Stimulated activated CD4-positive, alpha-beta T cell treated with anti-CD3 and anti-CD28 coated beads, Interleukin-4, amount 100 ng/mL, for 48 hours (primary cell): ENCODE data around the gene EGLN1.

ENCODE experiments used
- DNase-seq, 2 donors: peaks; one replicate each; pipeline ENCODE4 v3.0.0-alpha.2; 2020; ENCODE audit warnings: low read depth in 2 of 2

Gene EGLN1

DNA sequence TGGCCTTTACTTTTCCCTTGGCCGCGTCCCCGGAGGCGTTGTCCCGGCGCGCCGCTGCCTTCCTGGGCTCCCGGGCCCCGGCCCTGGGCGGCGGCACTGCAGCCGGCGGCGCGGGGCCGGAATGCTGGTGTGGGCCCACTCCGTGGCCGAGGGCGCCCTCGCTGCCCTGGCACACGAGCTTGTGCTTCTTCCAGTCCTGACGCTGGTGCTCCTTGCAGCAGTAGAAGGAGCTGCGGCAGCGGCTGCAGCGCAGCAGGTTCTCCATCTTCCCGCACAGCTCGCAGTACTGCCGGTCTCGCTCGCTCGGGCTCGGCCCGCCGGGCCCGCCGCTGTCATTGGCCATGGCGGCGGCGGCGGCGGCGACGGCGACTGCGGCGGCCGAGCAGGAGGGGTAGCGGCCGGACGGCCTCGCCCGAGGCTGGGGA, 529 bp downstream of the EGLN1 start:
- peak; percentile 15 to 32 for DNase-seq

DNA sequence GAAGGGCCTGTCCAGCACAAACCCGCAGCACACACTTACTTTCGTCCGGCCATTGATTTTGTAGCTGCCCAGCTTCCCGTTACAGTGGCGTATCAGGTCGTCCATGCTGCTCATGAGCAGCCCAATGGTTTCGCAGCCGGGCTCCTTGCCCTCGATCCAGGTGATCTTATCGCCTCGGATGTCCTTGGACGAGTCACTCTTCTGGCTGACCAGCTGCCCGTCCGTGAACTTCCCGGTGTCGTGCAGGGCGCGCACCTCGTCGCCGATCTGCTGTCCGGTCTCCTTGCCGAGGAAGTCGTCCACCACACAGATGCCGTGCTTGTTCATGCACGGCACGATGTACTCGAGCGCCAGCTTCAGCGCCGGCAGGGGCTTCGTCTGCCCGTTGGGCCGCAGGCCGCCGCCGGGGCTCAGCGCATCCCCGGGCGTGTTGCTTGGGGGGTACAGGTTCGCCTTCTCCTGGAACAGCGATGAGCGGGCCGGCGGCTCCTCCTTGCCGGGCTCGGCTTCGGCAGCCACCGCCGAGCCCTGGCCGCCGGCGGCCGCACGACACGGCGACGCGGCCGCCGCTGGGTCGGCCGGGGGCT, 1.0 kb downstream of the EGLN1 start:
- peak; percentile 12 to 23 for DNase-seq

DNA sequence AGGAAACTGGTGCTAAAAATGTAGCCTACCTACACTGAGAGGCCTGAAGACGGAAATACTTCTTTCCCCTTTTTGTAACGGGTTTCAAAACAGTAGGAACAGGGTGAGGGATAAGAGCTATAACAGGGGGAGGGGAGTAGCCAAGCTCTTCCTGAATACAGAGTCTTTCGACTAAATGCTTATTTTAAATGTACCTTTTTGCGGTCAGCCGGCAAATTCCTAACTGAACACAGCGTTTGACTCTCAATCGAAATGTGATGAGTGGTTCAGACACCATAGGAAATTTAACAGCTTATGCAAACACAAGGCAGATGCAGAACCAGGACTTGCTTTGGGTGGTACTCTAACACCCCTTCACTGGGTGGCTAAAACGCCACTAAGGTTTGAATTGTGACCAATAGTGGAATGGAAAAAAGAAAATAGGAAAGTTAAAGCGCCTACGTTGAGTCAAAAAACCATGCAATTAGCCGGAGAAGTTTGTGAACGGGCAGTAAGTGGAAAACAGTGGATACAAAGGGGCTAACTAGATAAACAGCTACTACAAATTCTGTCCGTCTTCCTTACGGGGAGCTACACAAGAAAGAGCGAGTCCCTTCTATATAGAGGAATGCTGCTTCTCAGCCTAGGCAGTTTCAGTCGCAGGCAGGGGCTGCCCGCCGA, 1.7 kb downstream of the EGLN1 start:
- DNase-seq, result no peak

DNA sequence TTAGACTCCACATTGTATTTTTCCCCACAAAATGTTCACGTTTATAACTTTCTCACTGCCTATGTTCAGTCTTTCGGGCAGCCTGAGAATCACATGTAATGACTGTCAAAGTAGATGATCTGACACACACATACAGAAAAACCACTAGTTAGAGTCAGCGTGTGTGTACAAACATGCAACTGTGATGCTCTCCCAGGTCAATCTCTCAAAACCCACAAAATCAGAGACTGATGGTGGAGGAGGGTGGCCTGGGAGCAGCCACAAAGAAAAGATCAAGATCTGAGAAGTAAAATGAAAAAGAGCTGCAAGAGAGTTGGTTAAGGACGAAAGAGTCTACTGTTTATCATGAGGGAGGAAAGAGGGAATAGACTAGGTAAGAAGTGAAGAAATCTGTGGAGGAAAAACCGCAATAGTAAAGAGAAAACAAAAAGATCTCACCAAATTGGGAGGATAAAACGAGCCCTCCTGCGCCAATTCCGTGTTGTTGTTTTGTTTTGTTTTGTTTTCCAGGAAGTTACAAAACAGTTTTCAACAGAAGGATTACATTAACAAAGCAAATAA, 2.3 kb downstream of the EGLN1 start:
- no peak for DNase-seq

DNA sequence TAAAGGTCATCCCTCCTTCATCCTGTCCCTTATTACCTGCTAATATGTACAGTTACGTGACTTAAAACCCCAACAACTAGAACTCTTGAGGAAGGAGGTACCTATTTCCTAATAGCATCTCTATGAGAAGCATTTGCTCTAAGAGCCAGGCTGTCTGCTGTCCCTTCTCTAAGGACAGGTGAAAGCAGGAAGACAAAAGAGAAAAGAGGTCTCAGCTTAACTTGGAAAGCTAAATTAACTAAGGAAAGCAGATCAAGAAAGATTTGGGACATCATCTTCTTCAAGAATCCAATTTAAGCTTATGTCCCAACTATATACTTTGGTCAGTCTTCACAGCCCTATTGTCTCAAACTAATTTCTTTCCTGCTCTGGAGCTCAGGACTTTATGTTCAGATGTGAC, 2.9 kb downstream of the EGLN1 start:
- DNase-seq, result no peak

DNA sequence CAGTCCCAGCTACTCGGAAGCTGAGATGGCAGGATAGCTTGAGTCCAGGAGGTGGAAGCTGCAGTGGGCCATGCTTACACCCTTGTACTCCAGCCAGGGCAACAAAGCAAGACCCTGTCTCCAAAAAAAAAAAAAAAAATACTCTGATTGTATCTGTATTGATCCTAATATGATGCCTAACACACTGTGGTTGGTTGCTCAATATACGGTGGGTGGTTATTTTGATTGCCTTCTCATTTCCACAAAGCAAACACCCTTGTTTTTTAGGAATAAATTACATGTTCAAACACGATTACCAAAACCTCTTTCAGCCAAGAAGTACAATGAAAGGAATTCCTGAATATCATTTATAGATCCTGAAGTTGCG, 3.4 kb downstream of the EGLN1 start:
- no peak for DNase-seq

DNA sequence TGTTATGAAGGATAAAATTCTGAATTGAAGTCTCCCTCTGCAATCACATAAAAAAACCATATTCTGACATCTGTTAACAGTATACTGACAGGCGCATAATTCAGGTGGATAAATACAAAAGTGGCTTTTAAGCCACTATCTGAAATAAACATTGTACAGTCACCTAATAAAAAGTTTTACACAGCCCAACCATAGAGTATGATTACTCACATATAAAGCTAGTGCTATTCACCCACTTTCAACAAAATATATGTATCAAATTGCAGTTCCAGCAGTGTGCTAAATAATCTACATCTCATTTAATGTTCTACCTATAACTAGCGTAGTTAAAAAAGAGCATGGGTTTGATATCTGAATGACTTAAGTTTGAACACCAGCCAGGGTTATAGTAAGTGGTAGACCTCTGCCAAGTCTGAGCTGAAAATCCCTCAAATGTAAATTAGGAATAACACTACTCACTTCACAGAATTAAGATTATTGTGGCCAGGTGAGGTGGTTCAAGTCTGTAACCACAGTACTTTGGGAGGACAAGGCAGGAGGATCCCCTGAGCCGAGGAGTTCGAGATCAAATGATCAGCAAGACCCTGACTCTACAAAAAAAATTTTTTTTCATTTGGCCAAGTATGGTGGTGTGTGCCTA, 3.9 kb downstream of the EGLN1 start:
- DNase-seq, result no peak

DNA sequence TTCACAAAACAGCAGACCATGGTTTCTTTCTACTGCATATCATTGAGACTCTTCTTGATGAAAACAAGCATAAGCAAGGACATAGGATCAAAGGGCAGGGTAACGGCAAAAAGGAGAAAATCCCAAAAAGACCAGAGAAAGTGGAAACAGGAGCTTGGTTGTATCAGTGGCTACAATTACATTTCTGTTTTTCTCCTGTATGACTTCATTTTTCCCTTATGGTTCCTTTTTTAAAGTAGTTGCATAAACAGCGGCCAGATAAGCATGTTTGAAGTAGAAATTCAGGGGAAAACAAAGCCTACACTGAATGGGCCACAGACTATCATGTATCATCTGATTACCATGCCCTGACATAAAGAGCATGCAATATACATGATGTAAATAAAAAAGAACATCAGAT, 4.6 kb downstream of the EGLN1 start:
- no peak for DNase-seq

DNA sequence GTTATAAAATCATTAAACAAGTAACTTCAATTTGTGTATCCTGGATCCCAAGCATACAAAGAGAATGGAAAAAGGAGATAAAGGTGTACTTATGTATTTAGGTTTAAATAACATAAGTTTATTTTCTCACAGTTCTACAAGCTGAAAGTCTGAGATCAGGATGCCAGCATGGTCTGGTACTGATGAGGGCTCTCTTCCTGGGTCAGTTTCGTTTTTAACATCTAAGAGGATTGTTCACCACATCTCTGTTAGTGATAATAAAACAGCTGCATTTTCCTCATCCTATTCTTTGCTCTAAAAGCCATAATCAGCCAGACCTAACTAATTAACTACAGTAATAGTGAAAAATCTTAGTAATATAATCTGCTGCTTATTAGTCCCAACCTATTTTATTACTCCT, 5.2 kb downstream of the EGLN1 start:
- DNase-seq, result no peak

DNA sequence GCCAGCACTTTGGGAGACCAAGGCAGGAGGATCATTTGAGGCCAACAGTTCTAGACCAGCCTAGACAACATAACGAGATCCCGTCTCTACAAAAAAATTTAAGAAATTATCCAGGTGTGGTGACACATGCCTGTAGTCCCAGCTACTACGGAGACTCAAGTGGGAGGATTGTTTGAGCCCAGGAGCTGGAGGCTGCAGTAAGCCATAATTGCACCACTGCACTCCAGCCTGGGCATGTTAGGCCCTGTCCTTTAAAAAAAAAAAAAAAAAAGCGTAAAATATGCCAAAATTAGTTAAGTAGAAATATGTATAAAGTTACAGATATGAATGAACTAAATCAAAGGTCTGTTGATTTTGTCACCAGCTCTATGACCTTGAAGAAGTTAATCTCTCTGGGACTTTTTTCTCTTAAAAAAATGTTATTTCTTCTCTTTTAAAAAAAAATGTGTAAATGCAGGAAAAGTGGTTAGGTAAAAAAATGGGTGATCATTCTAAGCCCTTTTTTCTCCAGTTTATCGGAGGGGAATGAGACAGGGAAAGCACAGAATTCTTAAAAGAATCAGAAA, 7.0 kb downstream of the EGLN1 start:
- DNase-seq, result no peak

DNA sequence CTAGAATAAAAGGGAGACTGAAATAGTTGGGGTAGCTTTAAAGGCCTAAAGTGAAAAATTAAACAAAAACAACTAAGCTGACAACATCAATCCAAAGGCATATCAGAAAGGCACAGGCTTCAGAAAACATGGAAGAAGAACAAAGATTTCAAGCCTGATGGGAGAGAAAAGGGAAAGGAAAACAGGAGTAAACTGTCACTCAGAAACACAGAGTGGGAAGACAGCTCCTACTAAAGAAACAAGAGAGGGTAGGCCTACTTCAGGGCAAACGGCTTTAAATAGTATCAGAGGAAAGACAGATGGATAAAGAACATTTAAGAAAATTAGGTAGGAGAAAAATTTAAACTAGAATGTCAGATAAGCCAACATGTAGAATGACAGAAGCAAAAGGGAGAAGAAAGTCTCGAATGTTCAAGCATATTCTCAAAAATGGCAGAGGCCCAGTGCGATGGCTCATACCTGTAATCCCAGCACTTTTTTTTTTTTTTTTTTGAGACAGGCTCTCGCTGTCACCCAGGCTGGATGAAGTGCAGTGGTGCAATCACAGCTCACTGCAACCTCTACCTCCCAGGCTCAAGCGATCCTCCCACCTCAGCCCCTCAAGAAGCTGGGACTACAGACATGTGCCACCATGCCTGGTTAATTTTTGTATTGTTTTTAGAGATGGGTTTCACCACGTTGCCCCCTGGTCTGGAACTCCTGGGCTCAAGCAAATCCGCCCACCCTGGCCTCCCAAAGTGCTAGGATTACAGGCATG, 7.6 kb downstream of the EGLN1 start:
- DNase-seq, result no peak

DNA sequence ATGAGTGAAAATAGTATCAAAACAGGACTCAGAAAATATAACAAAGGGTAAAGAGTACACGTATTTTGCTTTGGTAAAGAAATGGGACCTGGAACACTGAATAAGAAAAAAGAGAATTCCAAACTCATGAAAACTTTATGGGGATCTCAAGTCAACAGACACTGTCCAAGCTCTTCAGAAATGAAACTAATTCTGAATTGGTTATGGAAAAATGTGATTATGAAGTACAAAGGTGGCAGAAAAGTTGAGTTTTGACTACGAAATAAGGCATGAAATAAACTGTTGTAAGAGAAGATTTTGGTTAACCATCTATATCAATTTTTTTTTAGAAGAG, 8.4 kb downstream of the EGLN1 start:
- no peak for DNase-seq

DNA sequence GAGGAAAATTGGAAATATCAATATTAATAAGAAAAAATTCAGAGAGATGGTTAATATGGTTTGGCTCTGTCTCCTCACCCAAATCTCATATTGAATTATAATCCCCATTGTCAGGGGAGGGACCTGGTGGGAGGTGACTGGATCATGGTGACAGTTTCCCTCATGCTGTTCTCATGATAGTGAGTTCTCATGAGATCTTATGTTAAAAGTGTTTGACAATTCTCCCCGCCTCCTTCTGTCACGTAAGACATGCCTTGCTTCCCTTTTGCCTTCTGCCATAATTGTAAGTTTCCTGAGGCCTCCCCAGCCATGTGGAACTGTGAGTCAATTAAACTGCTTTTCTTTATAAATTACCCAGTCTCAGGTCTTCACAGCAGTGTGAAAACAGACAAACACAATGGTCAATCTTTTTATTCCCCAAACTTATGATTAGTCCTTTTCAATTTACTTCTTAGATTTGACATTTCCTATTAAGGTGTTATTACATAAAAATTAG, 11.0 kb downstream of the EGLN1 start:
- no peak for DNase-seq

DNA sequence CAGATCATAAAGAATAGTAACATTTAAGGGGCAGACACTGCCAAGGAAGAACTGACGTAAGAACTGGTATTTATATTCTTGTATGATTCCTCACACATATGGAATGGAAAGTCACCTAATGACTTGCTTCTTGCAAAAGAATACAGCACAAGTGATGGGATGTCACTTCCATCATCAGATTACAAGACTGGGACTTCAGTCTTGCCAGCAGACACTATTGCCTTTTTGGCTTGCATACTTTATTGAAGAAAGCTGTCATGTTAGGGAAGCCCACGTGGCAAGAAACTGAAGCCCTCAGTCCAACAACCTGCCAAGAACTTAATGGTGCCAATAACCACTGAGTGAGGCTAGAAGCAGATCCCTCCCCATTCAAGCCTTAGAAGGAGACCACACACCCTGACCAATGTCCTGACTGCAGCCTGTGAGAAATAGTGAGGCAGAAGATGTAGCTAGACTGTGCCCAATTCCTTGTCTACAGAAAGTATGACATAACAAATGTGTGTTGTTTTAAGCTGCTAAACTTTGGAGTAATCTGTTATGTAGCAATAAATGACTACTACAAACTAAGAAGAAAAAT, 12.0 kb downstream of the EGLN1 start:
- no peak for DNase-seq

DNA sequence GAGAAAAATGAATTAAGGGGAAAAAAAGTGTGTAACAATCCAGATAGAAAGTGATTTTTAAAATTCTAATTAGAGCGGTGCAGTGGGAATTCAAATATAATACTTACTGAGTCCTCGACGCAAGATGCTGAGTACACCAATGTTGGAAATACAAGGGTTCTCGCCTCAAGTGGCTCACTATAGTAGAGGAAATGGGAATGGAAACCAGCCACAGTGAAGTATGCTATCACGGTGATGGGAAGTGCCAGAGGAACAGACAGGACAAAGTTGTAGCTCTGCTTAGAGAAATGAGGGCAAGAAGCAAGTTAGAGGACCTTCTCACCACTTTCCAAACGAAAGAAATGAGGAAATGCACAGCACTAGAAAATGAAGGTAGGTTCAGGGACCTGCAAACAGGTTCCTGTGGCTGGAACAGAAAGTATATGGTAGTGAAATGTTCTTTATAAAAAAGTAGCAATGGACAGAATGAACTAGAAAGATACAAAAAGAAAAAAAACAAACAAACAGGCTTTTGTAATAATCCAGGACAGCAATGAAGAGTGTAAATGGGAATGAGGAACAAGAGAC, 13.5 kb downstream of the EGLN1 start:
- no peak for DNase-seq

DNA sequence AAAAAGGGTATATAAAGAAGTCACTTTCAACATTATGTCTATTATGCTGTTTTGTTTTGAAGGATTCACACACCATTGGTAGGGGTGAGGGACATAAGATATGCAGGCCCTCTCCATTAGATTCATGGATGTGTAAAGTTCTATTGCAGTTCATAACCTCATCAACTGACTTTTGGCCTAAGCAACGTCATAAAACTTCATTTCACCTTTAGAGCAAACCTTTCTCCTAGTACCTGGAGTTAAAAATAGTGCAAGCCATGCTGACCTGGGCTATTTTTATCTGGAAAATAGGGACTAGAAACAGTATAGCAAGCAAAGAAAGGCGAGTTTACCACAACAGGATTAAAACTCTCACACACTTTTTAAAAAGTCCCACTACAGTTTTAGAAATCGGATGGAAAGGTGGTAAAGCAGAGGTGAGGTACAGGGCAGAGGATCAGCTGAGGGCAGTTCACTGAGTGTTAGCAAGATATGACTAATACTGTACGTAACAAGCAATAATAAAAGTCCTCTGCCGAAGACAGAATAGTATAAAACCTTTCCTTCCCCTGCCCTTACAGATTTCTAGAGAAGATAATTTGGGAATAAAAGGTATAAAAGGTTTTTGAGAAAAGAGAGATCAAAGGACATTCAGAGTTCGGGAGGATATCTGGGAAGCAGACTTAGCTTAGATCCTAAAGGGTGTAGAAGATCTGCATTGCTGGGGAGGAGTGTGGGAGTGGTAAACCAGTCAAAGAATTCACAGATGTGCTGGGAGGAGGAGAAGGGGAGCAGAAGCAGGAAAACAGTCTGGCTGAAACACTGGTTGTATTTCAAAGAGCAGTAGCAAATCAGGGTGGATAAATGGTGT, 14.3 kb downstream of the EGLN1 start:
- no peak for DNase-seq

DNA sequence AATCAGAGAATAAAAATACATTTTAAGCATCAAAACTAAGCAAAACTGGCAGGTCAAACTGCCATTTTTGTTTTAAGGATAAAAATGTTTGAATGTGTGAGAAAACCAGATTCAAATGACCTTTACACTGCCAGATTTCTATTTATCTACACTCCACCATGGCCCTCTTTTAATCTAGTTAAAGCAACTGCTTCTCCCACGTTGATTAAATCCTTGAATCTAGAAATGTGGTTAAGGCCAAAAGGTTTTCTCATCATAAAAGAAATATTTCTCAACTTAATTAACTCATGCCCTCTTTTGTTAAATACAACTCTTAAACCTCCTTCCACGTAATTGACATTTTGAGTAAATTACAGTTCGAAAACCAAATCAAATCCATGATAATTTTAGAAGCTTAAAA, 15.0 kb downstream of the EGLN1 start:
- DNase-seq, result no peak

DNA sequence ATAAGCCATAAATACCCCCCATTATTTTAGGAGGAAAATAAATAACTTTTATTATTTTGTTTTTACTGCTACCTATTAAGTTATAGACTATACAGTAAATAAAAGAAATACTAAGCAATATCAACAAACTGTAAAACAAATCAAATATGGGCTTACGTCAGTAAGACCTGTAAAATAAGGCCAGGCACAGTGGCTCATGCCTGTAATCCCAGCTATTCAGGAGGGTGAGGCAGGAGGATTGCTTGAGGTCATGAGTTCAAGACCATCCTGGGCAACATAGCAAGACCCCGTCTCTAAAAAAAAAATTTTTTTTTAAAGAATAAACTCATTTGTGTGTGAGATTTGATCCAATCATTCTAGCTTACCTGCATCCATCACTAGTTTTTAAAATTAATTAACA, 17.8 kb downstream of the EGLN1 start:
- DNase-seq, result no peak

DNA sequence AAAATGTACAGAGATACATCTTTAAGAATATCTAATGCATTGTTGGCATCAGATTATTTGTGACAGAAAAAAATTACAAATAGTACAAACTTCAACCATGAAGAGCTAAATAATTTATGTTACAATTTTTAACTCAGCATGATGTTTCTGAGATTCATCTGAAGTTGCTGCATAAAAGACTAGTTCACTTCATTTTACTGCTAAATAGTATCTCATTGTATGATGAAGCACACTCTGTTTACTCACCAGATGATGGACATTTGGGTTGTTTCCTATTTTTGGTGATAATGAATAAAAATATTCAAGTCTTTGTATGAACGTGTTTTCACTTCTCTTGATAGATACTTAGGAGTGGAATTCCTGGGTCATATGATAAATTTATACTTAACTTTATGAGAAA, 20.6 kb downstream of the EGLN1 start:
- no peak for DNase-seq

DNA sequence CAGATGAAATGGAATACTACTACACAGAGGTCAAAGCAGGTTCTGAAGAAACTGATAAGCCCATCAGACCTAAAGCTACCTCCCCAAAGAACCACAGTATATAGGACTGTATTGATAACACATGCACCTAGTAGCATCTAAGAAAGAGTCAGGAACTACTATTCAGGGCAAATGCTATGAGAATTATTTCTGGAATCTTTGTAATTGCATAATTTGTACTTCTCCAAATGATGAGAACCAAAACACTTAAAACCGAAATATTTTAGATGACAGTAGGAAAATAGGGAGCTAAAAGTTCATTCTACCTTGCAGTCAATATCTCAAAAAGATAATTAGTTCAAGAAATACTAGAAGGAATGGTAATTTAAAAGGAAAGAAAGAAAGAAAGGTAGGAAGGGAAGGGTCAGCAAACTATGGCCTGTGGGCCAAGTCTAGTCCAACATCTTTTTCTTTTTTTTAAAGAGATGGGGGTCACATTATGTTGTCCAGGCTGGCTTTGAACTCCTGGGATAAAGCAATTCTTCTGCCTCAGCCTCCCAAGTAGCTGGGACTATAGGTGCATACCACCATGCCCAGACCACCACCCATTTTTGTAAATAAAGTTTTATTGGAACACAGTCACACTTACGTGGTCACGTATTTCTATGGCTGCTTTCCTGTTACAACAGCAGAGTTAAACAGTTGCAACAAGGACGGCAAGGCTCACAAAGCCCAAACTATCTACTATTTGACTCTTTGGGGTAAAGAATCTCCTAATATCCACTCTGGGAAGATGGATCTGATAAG, 24.0 kb downstream of the EGLN1 start:
- DNase-seq, result no peak
